GM21737 (cell line): Measurements from ENCODE around the gene AJUBA.
"Not testable (repeated sequence)": the region's sequence is repeated elsewhere in the genome, so short reads cannot be mapped to it uniquely, and the experiment has no call there.

Experiments
- ATAC-seq: cut with Tn5 transposase; IDR thresholded peaks from one replicate; pipeline ENCODE4 v1.9.1; 2021; ENCODE audit warnings: mild to moderate bottlenecking, moderate library complexity; ENCODE audit not compliant: unreplicated experiment

The AJUBA gene

GRCh38 chr14:22981876-22982476, 375 bp downstream of the AJUBA start:
- no peak for ATAC-seq

GRCh38 chr14:22981090-22981875, 1.1 kb downstream of the AJUBA start:
- ATAC-seq: no peak

- ATAC-seq: no peak
Observed at GRCh38 chr14:22980672-22981089, 1.7 kb downstream of the AJUBA start.

DNA sequence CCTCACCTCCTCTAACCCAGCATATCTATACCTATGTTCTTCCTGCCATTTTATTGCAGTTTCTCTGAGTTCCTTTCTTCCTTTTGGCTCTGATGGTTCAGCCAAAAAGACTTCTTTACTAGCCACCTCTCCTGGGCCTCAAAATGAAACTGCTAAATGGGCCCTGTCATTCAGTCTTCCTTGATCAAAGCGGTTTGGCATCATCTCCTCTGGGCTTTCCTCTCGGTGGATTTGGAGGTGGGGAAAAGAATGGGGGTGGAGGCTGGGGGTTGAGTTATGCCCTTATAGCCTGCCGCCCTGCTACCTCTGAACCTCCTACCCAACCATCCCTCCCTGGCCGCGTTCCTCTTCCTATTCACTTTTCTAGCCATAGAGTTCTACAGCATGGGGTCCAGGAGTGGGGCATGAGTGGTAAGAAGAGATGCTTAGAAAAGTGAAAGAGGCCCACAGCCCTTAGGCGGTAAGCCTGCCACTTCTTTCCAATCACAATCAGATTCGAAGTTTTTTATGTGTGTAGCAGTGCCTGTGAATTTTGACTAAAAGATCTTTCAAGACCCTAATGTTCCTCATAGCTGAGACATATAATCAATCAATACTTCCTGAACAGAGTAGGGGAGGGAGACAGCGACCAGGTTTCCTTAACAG, 2.5 kb downstream of the AJUBA start:
- ATAC-seq: no peak

DNA sequence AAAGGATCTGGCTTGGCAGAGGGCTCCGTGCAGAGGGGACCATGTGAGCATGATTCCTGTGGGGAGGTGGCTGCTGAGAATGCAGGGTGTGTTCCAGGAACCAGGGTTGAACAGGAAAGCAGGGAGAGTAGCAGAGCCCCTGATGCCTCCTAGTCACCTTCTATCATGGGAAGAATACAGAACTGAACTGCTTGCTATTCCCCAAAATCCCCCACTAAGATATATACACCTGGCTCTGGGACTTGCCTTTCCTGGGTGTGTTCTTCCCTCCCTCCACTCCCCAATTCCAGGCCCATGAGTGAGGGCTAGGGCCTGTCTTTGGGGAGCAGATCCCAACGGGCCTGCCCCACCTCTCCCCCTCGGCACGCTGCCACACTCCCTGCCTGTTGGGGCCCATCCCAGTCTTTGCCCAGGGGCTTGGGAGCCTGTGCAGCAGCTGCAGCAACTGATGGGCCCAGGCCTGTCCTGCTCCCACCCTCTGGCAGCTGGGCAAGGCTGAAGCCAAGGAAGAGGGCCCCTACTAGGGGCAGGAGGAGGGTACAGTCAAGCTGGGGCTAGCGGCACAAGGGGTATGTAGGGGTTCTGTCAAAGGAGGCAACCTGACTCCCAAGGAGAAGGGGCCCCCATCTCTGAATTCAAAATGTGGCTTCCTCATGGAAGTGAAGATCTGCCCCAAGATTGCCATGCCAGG, 3.2 kb downstream of the AJUBA start:
- ATAC-seq: no peak

GRCh38 chr14:22978487-22978837, 3.9 kb downstream of the AJUBA start:
- no peak for ATAC-seq

GRCh38 chr14:22977684-22978486, 4.5 kb downstream of the AJUBA start:
- ATAC-seq: no peak

- no peak for ATAC-seq
Observed at GRCh38 chr14:22977434-22977683, 5.0 kb downstream of the AJUBA start.

- no peak for ATAC-seq
Observed at GRCh38 chr14:22976620-22977433, 5.5 kb downstream of the AJUBA start.

GRCh38 chr14:22974530-22975313, 7.6 kb downstream of the AJUBA start:
- ATAC-seq: no peak

GRCh38 chr14:22973217-22974032, 8.9 kb downstream of the AJUBA start:
- no peak for ATAC-seq

DNA sequence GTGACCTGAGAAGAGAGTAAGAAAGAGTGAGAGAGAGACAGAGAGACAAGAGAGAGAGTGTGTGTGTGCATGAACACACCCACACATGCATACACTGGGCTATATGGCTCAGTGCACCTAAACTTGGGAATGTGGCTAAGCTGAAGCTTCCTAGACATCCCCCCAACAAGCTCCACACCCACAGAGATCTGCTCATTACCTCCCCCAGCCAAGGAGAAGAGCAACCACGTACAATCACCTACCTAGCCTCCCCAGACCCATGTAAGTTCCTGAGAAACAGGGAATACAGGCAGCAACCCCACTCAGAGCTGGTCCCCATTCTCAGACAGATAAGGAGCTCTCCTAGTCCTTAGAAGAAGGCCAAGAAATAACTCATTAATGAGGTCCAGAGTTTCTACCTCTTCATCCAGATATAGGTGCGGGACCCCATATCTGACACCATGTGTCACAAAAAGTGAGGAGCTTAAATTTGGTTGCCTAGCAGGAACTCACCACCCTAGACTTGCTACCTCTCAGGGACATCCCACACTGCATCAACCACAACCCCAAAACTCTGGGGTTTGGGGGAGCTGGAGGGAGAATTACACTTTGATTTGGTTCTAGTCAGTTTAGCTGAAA, 9.9 kb downstream of the AJUBA start:
- no peak for ATAC-seq

GRCh38 chr14:22971152-22971551, 11.2 kb downstream of the AJUBA start:
- no peak for ATAC-seq

DNA sequence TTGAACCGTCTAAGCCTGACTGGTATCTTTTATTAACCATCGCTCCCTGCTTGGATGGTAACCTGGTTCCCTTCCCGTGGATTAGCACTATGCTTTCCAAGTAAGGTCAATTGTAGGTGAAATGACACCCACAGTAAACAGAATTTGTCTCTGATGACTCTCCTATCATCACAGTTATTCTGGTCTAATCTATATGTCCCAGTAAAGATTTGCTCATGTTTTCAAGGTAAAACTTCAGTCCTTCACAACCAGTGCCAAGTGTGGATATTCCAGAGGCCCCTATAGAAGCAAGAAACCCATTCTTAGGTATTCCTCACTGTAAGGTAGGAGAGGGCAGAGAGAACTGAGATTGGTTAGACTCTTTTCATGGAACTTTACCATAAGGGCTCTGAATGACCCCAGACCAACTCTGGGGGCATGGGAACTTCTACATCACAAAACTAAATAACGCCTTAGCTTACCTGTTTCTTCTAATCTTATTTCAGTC, 15.5 kb downstream of the AJUBA start:
- ATAC-seq: no peak

- ATAC-seq: not testable (repeated sequence)
Observed at GRCh38 chr14:22965916-22966782, 16.2 kb downstream of the AJUBA start.

DNA sequence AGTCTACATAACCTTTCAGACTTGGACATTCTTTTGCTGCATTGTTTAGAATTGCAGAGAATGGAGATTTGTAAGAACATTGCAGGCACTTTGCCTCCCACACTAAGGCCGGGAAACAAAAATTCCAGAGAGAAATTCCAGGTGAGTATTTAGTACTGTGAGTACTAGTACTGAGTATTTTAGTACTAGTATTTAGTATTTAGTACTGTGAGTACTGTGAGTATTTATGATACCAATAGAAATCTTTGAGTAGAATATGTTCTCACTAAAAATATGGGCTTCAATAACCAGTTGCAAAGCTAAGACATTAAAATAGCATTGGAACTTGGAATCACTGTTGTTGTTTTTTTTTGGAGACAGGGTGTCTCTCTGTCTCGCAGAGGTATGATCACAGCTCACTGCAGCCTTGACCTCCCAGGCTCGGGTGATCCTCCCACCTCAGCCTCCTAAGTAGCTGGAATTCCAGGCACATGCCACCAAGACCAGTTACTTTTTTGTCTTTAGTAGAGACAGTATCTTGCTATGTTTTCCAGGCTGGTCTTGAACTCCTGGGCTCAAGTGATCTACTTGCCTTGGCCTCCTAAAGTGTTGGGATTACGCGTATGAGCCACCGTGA, 20.2 kb downstream of the AJUBA start:
- no peak for ATAC-seq
